K562 (cell line): ENCODE measurements around the gene NDUFS3. TPM values are rescaled to one million over a fixed set of nuclear protein-coding genes. Genes with fewer than 3 reads are reported as not detected.
A peak's percentile ranks its signal among the peaks of the same experiment; 100 is the strongest.
"Not testable (repeated sequence)": the region's sequence is repeated elsewhere in the genome, so short reads cannot be mapped to it uniquely, and the experiment has no call there.

Experiments
- ATAC-seq: fragments of 200-7000 bp; cut with Tn5 transposase; 3 replicates; pipeline ENCODE4 v1.9.1; 2020; ENCODE audit warnings: moderate library complexity
- BruUV-seq: library from RNA; stranded (reverse); fragments of 400-500 nt; replicated peaks from 2 replicates; lab custom pipeline; 2021; lab: Mats Ljungman, UMichigan
- CTCF ChIA-PET: fragments of 300-600 bp; formaldehyde crosslinking; extraction: SDS; loops from one replicate; lab custom pipeline; 2021; ENCODE audit warnings: low intra/inter-chr PET ratio; lab: Yijun Ruan, JAX
- POLR2A ChIA-PET: fragments of 300-600, 350-650 bp; sonication (Branson Sonifier 250); formaldehyde crosslinking; extraction: SDS; loops from one replicate; lab custom pipeline; 2021; ENCODE audit warnings: antibody characterized with exemption, inconsistent platforms; lab: Yijun Ruan, JAX
- DNase-seq, 4 experiments: peaks; one replicate each; pipeline versions ENCODE4 v3.0.0 to v3.0.0-alpha.2; 2011 to 2018; ENCODE audit warnings: low spot score in 3 of 4, mixed read lengths in 3 of 4; ENCODE audit errors: extremely low read depth in 1 of 4
- FAIRE-seq: peaks from 2 replicates; lab custom pipeline; 2011; peaks lifted over from hg19 to GRCh38; lab: Jason Lieb, UNC
- H2AFZ ChIP-seq: 2 replicates; pipeline ENCODE4 v1.6.0; 2011; ENCODE audit warnings: low read depth, low read length, control low read depth, inconsistent platforms
- H3K27ac ChIP-seq: fragments of 200-600 bp; 3 replicates; pipeline ENCODE4 v1.8.0; 2011; ENCODE audit warnings: low read depth, mild to moderate bottlenecking, control low read depth, inconsistent platforms, low read length, moderate library complexity, mixed read lengths; ENCODE audit errors: extremely low read depth
- H3K27me3 ChIP-seq, 2 experiments: fragments of 300-600 bp in 1 of 2; 2 replicates in 1 of 2; 3 replicates in 1 of 2; pipeline versions ENCODE4 v1.6.0 to v1.8.0; 2011; ENCODE audit warnings: inconsistent platforms in 2 of 2, low read length in 2 of 2, mild to moderate bottlenecking in 1 of 2, mixed read lengths in 1 of 2, moderate library complexity in 1 of 2; ENCODE audit not compliant: control insufficient read depth in 2 of 2, insufficient read depth in 2 of 2
- H3K36me3 ChIP-seq: fragments of 300-600 bp; 3 replicates; pipeline ENCODE4 v1.8.0; 2011; ENCODE audit warnings: mild to moderate bottlenecking, low read length, inconsistent platforms; ENCODE audit not compliant: control insufficient read depth, insufficient read depth
- H3K4me1 ChIP-seq, 2 experiments: fragments of 200-600 bp in 1 of 2; replicated peaks in 1 of 2; 2 replicates in 1 of 2; 3 replicates in 1 of 2; pipeline versions ENCODE4 v1.5.1 to v1.8.0; 2011; ENCODE audit warnings: inconsistent platforms in 2 of 2, low read length in 2 of 2, mild to moderate bottlenecking in 1 of 2, mixed read lengths in 1 of 2, moderate library complexity in 1 of 2; ENCODE audit not compliant: control insufficient read depth in 2 of 2, insufficient read depth in 2 of 2
- H3K4me2 ChIP-seq: 2 replicates; pipeline ENCODE4 v1.6.1; 2011; ENCODE audit warnings: low read length, control low read depth, inconsistent platforms, mixed read lengths; ENCODE audit not compliant: insufficient read depth
- H3K4me3 ChIP-seq: fragments of 200-600 bp; sonication (generic), shearing (Covaris generic); 2 replicates; pipeline ENCODE4 v1.5.1; 2016; ENCODE audit warnings: control low read depth, inconsistent platforms
- H3K79me2 ChIP-seq: fragments of 200-600 bp; 3 replicates; pipeline ENCODE4 v1.8.0; 2011; ENCODE audit warnings: low read length, inconsistent platforms; ENCODE audit not compliant: control insufficient read depth, insufficient read depth
- H3K9ac ChIP-seq, 2 experiments: 2 replicates each; pipeline versions ENCODE4 v1.6.0 to v1.6.1; 2011; ENCODE audit warnings: low read depth in 2 of 2, low read length in 2 of 2, control low read depth in 1 of 2, inconsistent platforms in 1 of 2, mild to moderate bottlenecking in 1 of 2, mixed read lengths in 1 of 2; ENCODE audit not compliant: insufficient read depth in 1 of 2
- H3K9me1 ChIP-seq: one replicate; pipeline ENCODE4 v1.6.0; 2011; ENCODE audit warnings: inconsistent platforms, mild to moderate bottlenecking, low read length, moderate library complexity; ENCODE audit not compliant: control insufficient read depth, insufficient read depth
- H3K9me3 ChIP-seq: replicated peaks from 2 replicates; pipeline ENCODE4 v1.5.1; 2011; ENCODE audit warnings: low read depth, low read length, inconsistent platforms; ENCODE audit not compliant: control insufficient read depth, insufficient read depth
- H4K20me1 ChIP-seq: replicated peaks from 2 replicates; pipeline ENCODE4 v1.6.1; 2011; ENCODE audit warnings: low read length, inconsistent platforms, mixed read lengths; ENCODE audit not compliant: control insufficient read depth, insufficient read depth
- PRDM10 ChIP-seq: fragments of 450-650 bp; IDR thresholded peaks from 2 replicates; pipeline ENCODE4 v1.6.1; 2018; ENCODE audit not compliant: partially characterized antibody
- WGBS: fragments of 100-300 bp; shearing (Covaris generic); methylation state at CpG from one replicate; pipeline ENCODE4 v1.1.6; 2016; ENCODE audit warnings: low coverage, mixed read lengths; ENCODE audit not compliant: insufficient coverage; ENCODE audit errors: missing lambda C conversion rate; 5-methylcytosine and 5-hydroxymethylcytosine counted together
- in situ Hi-C: fragments of 300-500 bp; cut with MboI; formaldehyde crosslinking; loops from 4 replicates; pipeline ENCODE4 v1.15.0; 2018; ENCODE audit warnings: inconsistent platforms, mixed read lengths
- intact Hi-C: fragments of 100-400 bp; cut with micrococcal nuclease; formaldehyde crosslinking; loops from 2 replicates; pipeline ENCODE4 v1.14.2; 2022
- polyA plus RNA-seq, 8 experiments: library from polyadenylated mRNA; depleted of rRNA in 4 of 8; stranded (reverse) in 5 of 8; unstranded in 3 of 8; fragments of >200 nt; fragmentation: Nextera tagmentation in 2 of 8; fragmentation: Illumina TruSeq in 1 of 8; extraction: Ambion mirVana in 2 of 8; extraction: Trizol in 1 of 8; gene quantifications; 2 replicates each; pipeline versions ENCODE4 v1.2.1 to v1.2.3, GENCODE V29; 2011 to 2014; ENCODE audit warnings: inconsistent platforms in 1 of 8, missing spikeins in 1 of 8
- total RNA-seq, 7 experiments: library from RNA; depleted of rRNA in 6 of 7; stranded (reverse); fragments of >200 nt in 6 of 7; fragmentation: Illumina TruSeq in 2 of 7; extraction: Trizol in 2 of 7; gene quantifications; 2 replicates each; pipeline versions ENCODE4 v1.2.1 to v1.2.3, GENCODE V29; 2011 to 2021; ENCODE audit warnings: low replicate concordance in 1 of 7

Gene NDUFS3
- total and polyA plus RNA-seq, 9 of the 15 experiments (the other 6 are each of a cell fraction or from before 2014, with no cell fraction given) = 38.7 to 341 (median 194) TPM

DNA sequence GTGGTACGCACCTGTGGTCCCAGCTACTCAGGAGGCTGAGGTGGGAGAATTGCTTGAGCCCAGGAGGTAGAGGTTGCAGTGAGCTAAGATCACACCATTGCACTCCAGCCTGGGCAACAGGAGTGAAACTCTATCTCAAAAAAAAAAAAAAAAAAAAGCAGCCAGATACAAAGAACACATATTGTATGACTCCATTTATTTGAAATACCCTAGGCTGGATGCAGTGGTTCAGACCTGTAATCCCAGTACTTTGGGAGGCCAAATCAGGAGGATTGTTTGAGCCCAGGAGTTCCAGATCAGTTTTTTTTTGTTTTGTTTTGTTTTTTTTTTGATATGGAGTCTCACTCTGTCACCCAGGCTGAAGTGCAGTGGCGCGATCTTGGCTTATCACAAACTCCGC, 16.5 kb upstream of the NDUFS3 start:
- H3K36me3 ChIP-seq, H3K4me3 ChIP-seq, BruUV-seq, H3K9ac ChIP-seq, H3K27ac ChIP-seq, H3K9me3 ChIP-seq, intact Hi-C loops, FAIRE-seq, H3K9me1 ChIP-seq, H4K20me1 ChIP-seq, H2AFZ ChIP-seq, ATAC-seq, H3K4me2 ChIP-seq, CTCF ChIA-PET, in situ Hi-C loops, H3K27me3 ChIP-seq: not testable (repeated sequence)
- peak; percentile 53 for TF ChIP-seq PRDM10
- Histone ChIP-seq H3K4me1 (peaks cover 10 to 40% of the 10 kb centered on the region in 2 experiments; a peak in 4 of 5 replicates), H3K79me2 (peaks cover 28% of the 10 kb centered on the region)
- WGBS = 49% methylated on average over 4 of the region's 4 CpGs
- POLR2A ChIA-PET = interaction anchor here (0.6 to 1.1 kb wide), 2 partner anchors 11 to 290 kb away, joined by 3 to 4 read pairs; no protein-coding TSS in a partner anchor
- DNase-seq = peak in 1 of 4 experiments; percentile 15
